ENCODE results near the gene ABCB6. TPM values are rescaled to one million over a fixed set of nuclear protein-coding genes. Genes with fewer than 3 reads are reported as not detected.

Gene ABCB6
- total and polyA plus RNA-seq, 2 donors (not counting 1 experiment from before 2014, with no cell fraction given) = 12.5 to 49.5 TPM

GRCh38 chr2:219214141-219214540 is 4.6 kb downstream of the ABCB6 start:
- Histone ChIP-seq H3K9ac (ENCODE audit: insufficient read depth, low read length) (no peak overlapping the region), H3K79me2 (ENCODE audit: control insufficient read depth, insufficient read depth, low read length) (no peaks in the 10 kb centered on the region), H3K27ac (ENCODE audit: insufficient read depth, low read length) (no peak overlapping the region), H3K36me3 (ENCODE audit: control insufficient read depth, insufficient read depth, low read length) (peaks cover 27% of the 10 kb centered on the region), H3K4me3 (replicated peaks in 1 of 4; ENCODE audit: control extremely low read depth in 1 of 4, insufficient read depth in 1 of 4, low read depth in 3 of 4, low read length in 4 of 4) (no peak overlapping the region), H3K4me1 (ENCODE audit: control insufficient read depth, extremely low read depth, insufficient read depth, low read length) (peaks cover 8% of the 10 kb centered on the region), H4K20me1 (ENCODE audit: control insufficient read depth, extremely low read depth, insufficient read depth, low read length) (no peaks in the 10 kb centered on the region), H3K27me3 (ENCODE audit: control insufficient read depth, insufficient read depth, low read length) (no peaks in the 10 kb centered on the region), H3K4me2 (ENCODE audit: extremely low read depth, insufficient read depth, low read length) (no peak overlapping the region), H3K9me3 (ENCODE audit: control insufficient read depth, insufficient read depth, low read depth, low read length) (no peaks in the 10 kb centered on the region), H2AFZ (ENCODE audit: low read length) (no peak overlapping the region)
- DNase-seq (ENCODE audit: low read depth in 2 of 2) = no peak
- TF ChIP-seq EZH2 (IDR thresholded peaks at IDR 0.05; ENCODE audit: low read length, missing control alignments) (no peak), CTCF (conservative IDR thresholded peaks at IDR 0.05 in 1 of 2, IDR thresholded peaks at IDR 0.05 in 1 of 2; ENCODE audit: low read depth in 1 of 2, low read length in 2 of 2) (no peak)

- no peaks in the 10 kb centered on the region for H3K27me3 ChIP-seq (ENCODE audit: control insufficient read depth, insufficient read depth, low read length)
- H3K79me2 ChIP-seq (ENCODE audit: control insufficient read depth, insufficient read depth, low read length) = no peaks in the 10 kb centered on the region
- H3K9ac ChIP-seq (ENCODE audit: insufficient read depth, low read length) = no peak overlapping the region
- H3K4me1 ChIP-seq (ENCODE audit: control insufficient read depth, extremely low read depth, insufficient read depth, low read length) = peaks cover 8% of the 10 kb centered on the region
- no peak overlapping the region for H3K27ac ChIP-seq (ENCODE audit: insufficient read depth, low read length)
- TF ChIP-seq EZH2 (IDR thresholded peaks at IDR 0.05; ENCODE audit: low read length, missing control alignments) = no peak
- no peak for TF ChIP-seq CTCF (conservative IDR thresholded peaks at IDR 0.05 in 1 of 2, IDR thresholded peaks at IDR 0.05 in 1 of 2; ENCODE audit: low read depth in 1 of 2, low read length in 2 of 2)
- no peaks in the 10 kb centered on the region for H3K9me3 ChIP-seq (ENCODE audit: control insufficient read depth, insufficient read depth, low read depth, low read length)
- H4K20me1 ChIP-seq (ENCODE audit: control insufficient read depth, extremely low read depth, insufficient read depth, low read length) = no peaks in the 10 kb centered on the region
- DNase-seq (ENCODE audit: low read depth in 2 of 2) = no peak
- no peak overlapping the region for H2AFZ ChIP-seq (ENCODE audit: low read length)
- H3K4me3 ChIP-seq (replicated peaks in 1 of 4; ENCODE audit: control extremely low read depth in 1 of 4, insufficient read depth in 1 of 4, low read depth in 3 of 4, low read length in 4 of 4) = no peak overlapping the region
- H3K4me2 ChIP-seq (ENCODE audit: extremely low read depth, insufficient read depth, low read length) = no peak overlapping the region
- peaks cover 32% of the 10 kb centered on the region for H3K36me3 ChIP-seq (ENCODE audit: control insufficient read depth, insufficient read depth, low read length)
Observed at GRCh38 chr2:219213486-219214071, 5.2 kb downstream of the ABCB6 start.

- no peaks in the 10 kb centered on the region for H3K9me3 ChIP-seq (ENCODE audit: control insufficient read depth, insufficient read depth, low read depth, low read length)
- TF ChIP-seq EZH2 (IDR thresholded peaks at IDR 0.05; ENCODE audit: low read length, missing control alignments) (no peak), CTCF (conservative IDR thresholded peaks at IDR 0.05 in 1 of 2, IDR thresholded peaks at IDR 0.05 in 1 of 2; ENCODE audit: low read depth in 1 of 2, low read length in 2 of 2) (no peak)
- H3K4me2 ChIP-seq (ENCODE audit: extremely low read depth, insufficient read depth, low read length) = no peak overlapping the region
- H3K27ac ChIP-seq (ENCODE audit: insufficient read depth, low read length) = no peak overlapping the region
- H3K27me3 ChIP-seq (ENCODE audit: control insufficient read depth, insufficient read depth, low read length) = no peaks in the 10 kb centered on the region
- H3K4me1 ChIP-seq (ENCODE audit: control insufficient read depth, extremely low read depth, insufficient read depth, low read length) = peaks cover 12% of the 10 kb centered on the region
- H3K4me3 ChIP-seq (replicated peaks in 1 of 4; ENCODE audit: control extremely low read depth in 1 of 4, insufficient read depth in 1 of 4, low read depth in 3 of 4, low read length in 4 of 4) = no peak overlapping the region
- no peaks in the 10 kb centered on the region for H3K79me2 ChIP-seq (ENCODE audit: control insufficient read depth, insufficient read depth, low read length)
- H3K36me3 ChIP-seq (ENCODE audit: control insufficient read depth, insufficient read depth, low read length) = peaks cover 34% of the 10 kb centered on the region
- no peak overlapping the region for H2AFZ ChIP-seq (ENCODE audit: low read length)
- H4K20me1 ChIP-seq (ENCODE audit: control insufficient read depth, extremely low read depth, insufficient read depth, low read length) = no peaks in the 10 kb centered on the region
- H3K9ac ChIP-seq (ENCODE audit: insufficient read depth, low read length) = no peak overlapping the region
- DNase-seq (ENCODE audit: low read depth in 2 of 2) = no peak
Observed at GRCh38 chr2:219213026-219213415, 5.7 kb downstream of the ABCB6 start.

All from fibroblast of lung (primary cell).